Osteocyte (in vitro differentiated cells): Measurements from ENCODE around the gene AKAP1. TPM values are rescaled to one million over a fixed set of nuclear protein-coding genes. Genes with fewer than 3 reads are reported as not detected.

Experiments
- DNase-seq: peaks from one replicate; pipeline ENCODE4 v3.0.0; 2021; ENCODE audit warnings: mixed read lengths; ENCODE audit not compliant: unreplicated experiment; ENCODE audit errors: extremely low spot score
- H3K27ac Mint-ChIP-seq: one replicate; pipeline ENCODE4 v1.8.0; 2021; ENCODE audit warnings: mild to moderate bottlenecking, mixed read lengths; ENCODE audit not compliant: unreplicated experiment
- H3K27me3 Mint-ChIP-seq: one replicate; pipeline ENCODE4 v1.8.0; 2021; ENCODE audit warnings: mixed read lengths; ENCODE audit not compliant: unreplicated experiment
- H3K36me3 Mint-ChIP-seq: one replicate; pipeline ENCODE4 v1.8.0; 2021; ENCODE audit warnings: mixed read lengths; ENCODE audit not compliant: unreplicated experiment
- H3K4me1 Mint-ChIP-seq: one replicate; pipeline ENCODE4 v1.8.0; 2021; ENCODE audit warnings: mixed read lengths; ENCODE audit not compliant: unreplicated experiment
- H3K4me3 Mint-ChIP-seq: one replicate; pipeline ENCODE4 v1.8.0; 2021; ENCODE audit warnings: mild to moderate bottlenecking, moderate library complexity, mixed read lengths; ENCODE audit not compliant: unreplicated experiment
- H3K9me3 Mint-ChIP-seq: one replicate; pipeline ENCODE4 v1.8.0; 2021; ENCODE audit warnings: mixed read lengths; ENCODE audit not compliant: unreplicated experiment
- CTCF ChIP-seq: fragments of 200-600 bp; sonication (generic); IDR thresholded peaks from 2 replicates; pipeline ENCODE4 v1.5.0; 2021; ENCODE audit warnings: antibody characterized with exemption, mild to moderate bottlenecking, moderate library complexity
- total RNA-seq: library from RNA; stranded (reverse); gene quantifications from 2 replicates; pipeline ENCODE4 v1.2.1, GENCODE V29; 2021

The AKAP1 gene
- total RNA-seq, 1 donor from 2014 or later, result 16.8 TPM

- Mint-ChIP-seq H3K4me1 (peaks cover 4% of the 10 kb centered on the region), H3K27me3 (peaks cover 18% of the 10 kb centered on the region), H3K27ac (no peak overlapping the region), H3K9me3 (peaks cover 3% of the 10 kb centered on the region), H3K36me3 (no peaks in the 10 kb centered on the region), H3K4me3 (no peak overlapping the region)
- TF ChIP-seq CTCF, result no peak
- DNase-seq, result no peak
Measured at GRCh38 chr17:57146273-57146672, 61.2 kb downstream of the AKAP1 start.

DNA sequence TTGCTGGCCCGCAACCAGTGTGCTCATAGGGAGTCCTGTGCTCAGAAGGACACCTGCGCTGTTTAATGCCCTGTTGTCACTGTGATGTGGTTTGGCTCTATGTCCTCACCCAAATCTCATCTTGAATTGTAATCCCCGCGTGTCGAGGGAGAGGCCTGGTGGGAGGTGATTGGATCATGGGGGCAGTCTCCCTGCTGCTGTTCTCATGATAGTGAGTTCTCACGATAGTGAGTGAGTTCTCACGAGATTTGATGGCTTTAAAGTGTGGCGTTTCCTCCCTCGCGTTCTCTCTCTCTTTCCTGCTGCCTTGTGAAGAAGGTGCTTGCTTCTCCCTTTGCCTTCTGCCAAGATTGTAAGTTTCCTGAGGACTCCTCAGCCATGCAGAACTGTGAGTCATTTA is 66.8 kb downstream of the AKAP1 start:
- peaks cover 25% of the 10 kb centered on the region for H3K27me3 Mint-ChIP-seq
- no peak for DNase-seq
- H3K4me3 Mint-ChIP-seq, result no peak overlapping the region
- H3K36me3 Mint-ChIP-seq, result no peaks in the 10 kb centered on the region
- no peak overlapping the region for H3K27ac Mint-ChIP-seq
- peaks cover 3% of the 10 kb centered on the region for H3K9me3 Mint-ChIP-seq
- no peak for TF ChIP-seq CTCF
- H3K4me1 Mint-ChIP-seq, result no peaks in the 10 kb centered on the region

GRCh38 chr17:57152967-57153528 is 68.0 kb downstream of the AKAP1 start:
- Mint-ChIP-seq H3K36me3 (no peaks in the 10 kb centered on the region), H3K4me1 (no peaks in the 10 kb centered on the region), H3K4me3 (no peak overlapping the region), H3K27ac (no peak overlapping the region), H3K27me3 (peaks cover 25% of the 10 kb centered on the region), H3K9me3 (peaks cover 3% of the 10 kb centered on the region)
- DNase-seq, result no peak
- no peak for TF ChIP-seq CTCF

- Mint-ChIP-seq H3K36me3 (no peaks in the 10 kb centered on the region), H3K9me3 (no peaks in the 10 kb centered on the region)
Measured at GRCh38 chr17:57154921-57155320, 69.9 kb downstream of the AKAP1 start.

DNA sequence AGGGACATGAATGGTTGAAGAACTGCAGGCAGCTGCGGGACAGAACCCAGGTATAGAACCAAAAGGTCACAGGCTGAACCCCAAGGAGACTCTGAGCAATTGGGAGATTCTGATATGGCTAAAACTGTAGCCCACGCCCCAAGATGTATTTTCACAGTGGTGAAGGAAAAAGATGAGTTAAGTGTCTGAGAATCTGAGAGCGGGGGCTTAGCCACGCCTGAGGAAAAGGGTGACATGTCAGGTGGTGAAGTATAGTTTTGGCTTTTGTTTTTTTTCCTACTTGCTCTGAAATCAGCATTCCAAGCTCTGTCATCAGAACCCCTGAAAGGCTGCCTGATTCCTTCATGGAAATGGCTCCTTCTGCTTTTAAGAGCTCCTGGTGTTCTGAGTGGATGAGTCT is 73.3 kb downstream of the AKAP1 start:
- peaks cover 4% of the 10 kb centered on the region for H3K27me3 Mint-ChIP-seq
- no peak overlapping the region for H3K27ac Mint-ChIP-seq
- H3K36me3 Mint-ChIP-seq, result no peaks in the 10 kb centered on the region
- TF ChIP-seq CTCF, result no peak
- no peak for DNase-seq
- H3K4me1 Mint-ChIP-seq, result no peaks in the 10 kb centered on the region
- no peak overlapping the region for H3K4me3 Mint-ChIP-seq
- peaks cover 3% of the 10 kb centered on the region for H3K9me3 Mint-ChIP-seq

More at GRCh38 chr17:57154921-57155320, 69.9 kb downstream of the AKAP1 start:
- no peak overlapping the region for H3K27ac Mint-ChIP-seq
- H3K4me3 Mint-ChIP-seq, result no peak overlapping the region
- peaks cover 13% of the 10 kb centered on the region for H3K27me3 Mint-ChIP-seq
- no peak for DNase-seq
- no peak for TF ChIP-seq CTCF
- no peaks in the 10 kb centered on the region for H3K4me1 Mint-ChIP-seq
